Measurements from ENCODE around the gene RNU6-1. TPM values are rescaled to one million over a fixed set of nuclear protein-coding genes. Genes with fewer than 3 reads are reported as not detected.

Gene RNU6-1
- total and polyA plus RNA-seq, 2 donors from 2014 or later: not detected

- H3K4me1 ChIP-seq (ENCODE audit: control insufficient read depth in 2 of 3, insufficient read depth in 2 of 3, low read depth in 1 of 3, low read length in 3 of 3): no peaks in the 10 kb centered on the region
- DNase-seq (no peak), FAIRE-seq (no peak)
- no peak overlapping the region for H3K4me3 ChIP-seq (ENCODE audit: low read length in 3 of 3)
- no peak overlapping the region for H3K27ac ChIP-seq (ENCODE audit: low read depth in 2 of 2, low read length in 2 of 2)
- TF ChIP-seq, protein P1, sequence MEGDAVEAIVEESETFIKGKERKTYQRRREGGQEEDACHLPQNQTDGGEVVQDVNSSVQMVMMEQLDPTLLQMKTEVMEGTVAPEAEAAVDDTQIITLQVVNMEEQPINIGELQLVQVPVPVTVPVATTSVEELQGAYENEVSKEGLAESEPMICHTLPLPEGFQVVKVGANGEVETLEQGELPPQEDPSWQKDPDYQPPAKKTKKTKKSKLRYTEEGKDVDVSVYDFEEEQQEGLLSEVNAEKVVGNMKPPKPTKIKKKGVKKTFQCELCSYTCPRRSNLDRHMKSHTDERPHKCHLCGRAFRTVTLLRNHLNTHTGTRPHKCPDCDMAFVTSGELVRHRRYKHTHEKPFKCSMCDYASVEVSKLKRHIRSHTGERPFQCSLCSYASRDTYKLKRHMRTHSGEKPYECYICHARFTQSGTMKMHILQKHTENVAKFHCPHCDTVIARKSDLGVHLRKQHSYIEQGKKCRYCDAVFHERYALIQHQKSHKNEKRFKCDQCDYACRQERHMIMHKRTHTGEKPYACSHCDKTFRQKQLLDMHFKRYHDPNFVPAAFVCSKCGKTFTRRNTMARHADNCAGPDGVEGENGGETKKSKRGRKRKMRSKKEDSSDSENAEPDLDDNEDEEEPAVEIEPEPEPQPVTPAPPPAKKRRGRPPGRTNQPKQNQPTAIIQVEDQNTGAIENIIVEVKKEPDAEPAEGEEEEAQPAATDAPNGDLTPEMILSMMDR (IDR thresholded peaks at IDR 0.05; ENCODE audit: borderline replicate concordance, extremely low read depth, insufficient read depth): no peak
- H3K36me3 ChIP-seq (ENCODE audit: control insufficient read depth in 2 of 3, insufficient read depth in 3 of 3, low read length in 3 of 3): no peaks in the 10 kb centered on the region
- intact Hi-C loops (cut with DNase I): no loop called here
- no peak overlapping the region for H3K9ac ChIP-seq (ENCODE audit: low read length in 3 of 3)
- H3K27me3 ChIP-seq (ENCODE audit: control insufficient read depth, insufficient read depth, low read length): no peaks in the 10 kb centered on the region
- H3K9me3 ChIP-seq (ENCODE audit: control insufficient read depth in 2 of 3, insufficient read depth in 1 of 3, low read length in 3 of 3): peaks cover 0 to 5% (median 0%) of the 10 kb centered on the region in 3 donors
Observed at GRCh38 chr15:67790610-67791319, 49.1 kb downstream of the RNU6-1 start.

Other genes with a start within 250 kb of the RNU6-1 start
- gene SKOR1, start 14.5 kb downstream of the RNU6-1 start, total RNA-seq: 0.57 TPM
- 0.22 TPM for gene SKOR1, start 14.5 kb downstream of the RNU6-1 start, polyA plus RNA-seq (ENCODE audit: insufficient read depth, low read depth, low replicate concordance)
- gene PIAS1, start 214.3 kb upstream of the RNU6-1 start, total RNA-seq: 44.3 TPM
- 10.6 TPM for gene PIAS1, start 214.3 kb upstream of the RNU6-1 start, polyA plus RNA-seq (ENCODE audit: insufficient read depth, low read depth, low replicate concordance)